ENCODE results near the gene ZNF575.

ZNF575 gene

DNA sequence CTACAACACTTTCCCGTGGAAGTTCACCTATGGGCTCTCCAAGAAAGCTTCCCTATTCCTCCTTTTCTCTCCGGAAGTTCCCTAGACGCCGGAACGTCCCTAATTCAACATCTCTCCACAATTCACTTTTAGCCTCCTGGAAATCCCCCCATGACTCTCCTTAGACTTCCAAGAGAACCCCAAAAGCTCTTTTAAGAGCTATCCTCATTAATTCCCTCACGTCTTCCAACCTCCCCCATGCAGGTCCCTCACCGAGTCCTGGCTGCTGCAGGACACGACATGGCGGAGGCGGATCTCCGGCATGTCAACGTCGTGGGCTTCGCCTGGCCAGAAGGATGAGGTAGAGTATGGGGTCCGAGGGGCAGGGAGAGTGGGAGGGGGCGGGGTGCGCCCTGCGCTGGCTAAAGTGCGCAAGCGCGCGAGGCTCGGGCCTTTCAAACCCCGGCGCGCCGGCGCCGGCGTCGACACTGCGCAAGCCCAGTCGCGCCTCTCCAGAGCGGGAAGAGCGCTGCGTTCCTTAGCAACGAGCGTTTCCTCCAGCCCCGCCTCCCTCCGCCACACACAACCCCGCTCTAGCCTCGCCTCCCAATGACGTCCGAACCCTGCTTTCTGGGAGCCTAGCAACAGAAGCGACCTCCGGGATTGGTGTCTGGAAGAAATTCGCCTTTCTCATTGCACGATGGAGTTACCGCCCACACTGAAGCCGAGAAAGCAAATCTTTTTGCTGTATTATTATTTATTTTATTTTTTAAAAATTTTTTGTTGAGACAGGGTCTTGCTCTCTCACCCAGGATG, 42.4 kb downstream of the ZNF575 start, which contains the start of the genes PINLYP and XRCC1:
PINLYP (plus strand) TSS at position 646 of the 795 bp plus-strand sequence. CDS start 1,391 bp downstream, outside the sequence.
XRCC1 (minus strand) TSS at position 372 of the 795 bp plus-strand sequence; CDS start at position 303, 69 bp downstream.
- peak; percentile 98 for DNase-seq

DNA sequence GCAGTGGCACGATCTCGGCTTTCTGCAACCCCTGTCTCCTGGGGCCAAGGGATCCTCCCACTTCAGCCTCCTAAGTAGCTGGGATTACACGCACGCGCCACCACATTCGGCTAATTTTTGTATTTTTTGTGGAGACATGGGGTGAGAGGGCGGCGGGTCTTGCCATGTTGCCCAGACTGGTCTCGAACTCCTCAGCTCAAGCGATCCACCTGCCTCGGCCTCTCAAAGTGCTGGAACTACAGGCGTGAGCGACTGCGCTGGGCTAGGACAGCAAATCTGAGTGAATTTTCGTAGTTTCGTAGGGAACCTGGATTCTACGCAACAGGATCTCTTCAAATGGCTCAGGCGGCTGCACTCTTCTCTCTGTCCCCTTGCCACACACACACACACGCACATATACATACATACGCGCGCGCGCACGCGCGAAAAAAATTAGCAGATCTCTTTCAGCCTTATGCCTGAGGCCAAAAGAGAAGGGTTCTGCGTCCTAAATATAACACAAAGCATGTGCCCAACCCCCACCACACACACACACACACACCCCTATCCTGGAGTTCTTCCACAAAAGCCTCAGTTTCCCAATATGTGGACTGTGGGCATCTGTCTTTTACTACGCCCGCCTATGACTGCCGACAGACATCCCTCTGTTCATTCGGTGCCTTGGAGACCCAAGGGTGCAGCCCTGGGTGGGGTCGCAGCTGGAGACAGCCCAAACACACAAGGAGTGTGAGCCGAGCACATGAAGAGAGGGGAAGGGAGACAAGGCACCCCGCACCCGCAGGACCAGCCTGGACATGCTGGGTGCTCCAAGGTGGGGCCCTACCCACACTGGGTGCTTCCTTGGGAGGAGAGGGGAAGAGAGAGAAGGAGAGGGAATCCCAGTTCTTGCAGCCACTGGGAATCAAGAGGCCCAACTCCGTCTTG, 43.2 kb downstream of the ZNF575 start:
- DNase-seq = no peak

DNA sequence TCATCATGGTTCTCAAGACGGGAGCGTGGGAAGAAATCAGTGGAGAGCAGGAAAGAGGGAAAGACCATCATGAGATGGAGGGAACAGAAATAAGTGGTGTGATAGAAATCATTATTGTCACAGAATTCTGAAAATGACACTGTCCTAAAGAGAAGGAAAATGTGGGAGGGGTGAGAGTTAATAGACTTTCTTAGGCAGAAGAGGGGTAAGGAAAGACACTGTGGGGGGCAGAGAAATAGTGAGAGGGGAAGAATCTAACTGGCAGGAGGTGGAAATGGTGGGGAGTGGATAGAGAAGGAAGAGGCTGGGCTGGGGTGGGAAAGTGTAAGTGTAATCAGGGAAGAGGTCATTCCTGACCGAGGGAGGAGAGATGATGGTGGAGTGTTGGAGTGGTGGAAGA, 45.8 kb downstream of the ZNF575 start:
- DNase-seq = no peak

DNA sequence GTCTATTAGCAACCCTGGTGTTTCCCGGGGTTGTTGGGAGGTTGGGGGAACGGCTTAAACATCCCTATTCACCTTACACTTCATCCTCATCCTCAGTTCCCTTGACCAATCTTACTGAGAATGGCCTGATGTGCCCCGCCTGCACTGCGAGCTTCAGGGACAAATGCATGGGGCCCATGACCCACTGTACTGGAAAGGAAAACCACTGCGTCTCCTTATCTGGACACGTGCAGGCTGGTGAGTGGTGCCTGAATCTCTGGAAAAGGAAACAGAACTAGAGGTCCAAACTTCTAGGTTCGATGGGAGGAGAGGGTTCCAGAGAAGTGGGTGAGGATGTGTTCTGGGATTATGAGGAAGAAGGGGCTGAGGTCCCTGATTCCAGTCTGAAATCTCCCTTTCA, 48.5 kb downstream of the ZNF575 start:
- DNase-seq = no peak

DNA sequence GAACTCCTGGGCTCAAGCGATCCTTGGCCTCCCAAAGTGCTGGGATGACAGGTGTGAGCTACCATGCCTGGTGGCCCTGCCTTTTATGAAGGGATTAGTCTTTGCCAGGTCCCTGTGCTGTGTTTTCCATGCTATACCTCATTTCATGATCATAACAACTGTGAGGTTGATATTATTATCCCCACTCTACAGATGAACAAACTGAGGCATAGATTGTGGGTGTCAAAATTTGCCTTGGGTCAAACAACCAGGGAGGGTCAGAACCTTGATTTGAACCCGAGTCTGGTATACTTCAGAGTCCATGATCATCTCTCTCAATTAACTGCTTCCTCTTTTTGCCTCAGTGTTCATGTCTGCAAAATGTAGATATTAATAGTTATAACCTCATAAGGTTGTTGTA, 49.5 kb downstream of the ZNF575 start:
- DNase-seq = no peak

DNA sequence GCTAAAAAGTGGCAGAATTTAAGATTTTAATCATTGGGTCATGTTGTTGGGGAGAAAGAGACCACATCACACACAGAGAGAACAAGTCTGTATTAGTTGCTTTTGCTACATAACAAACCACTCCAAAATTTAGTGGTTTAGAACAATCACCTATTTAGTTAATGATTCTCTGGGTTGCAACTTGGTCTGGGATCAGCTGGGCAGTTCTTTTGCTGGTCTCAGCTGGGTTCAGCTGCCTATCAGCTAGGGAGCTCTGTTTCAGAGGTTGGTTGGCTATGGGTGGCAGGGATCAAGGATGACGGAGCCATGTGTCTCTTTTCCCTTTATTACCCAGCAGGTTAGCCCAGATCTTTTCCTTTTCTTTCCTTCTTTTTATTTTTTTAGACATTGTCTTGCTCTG, 51.5 kb downstream of the ZNF575 start:
- DNase-seq = no peak
